Spleen (tissue), 7 donors: ENCODE measurements around the gene GNAI2.

ENCODE experiments used
- POLR2A ChIP-seq, 3 donors: fragments of 450-650 bp; IDR thresholded peaks; one replicate each; pipeline ENCODE4 v1.5.1; 2017; ENCODE audit warnings: antibody characterized with exemption in 3 of 3, mild to moderate bottlenecking in 1 of 3
- POLR2AphosphoS5 ChIP-seq, 3 donors: sonication (generic); formaldehyde crosslinking; IDR thresholded peaks; one replicate each; pipeline ENCODE4 v1.5.1; 2017; ENCODE audit warnings: antibody characterized with exemption in 3 of 3
- TF ChIP-seq, protein P1 (sequence below), 11 experiments: fragments of 200-600 bp in 7 of 11; fragments of 450-650 bp in 4 of 11; sonication (generic) in 4 of 11; IDR thresholded peaks in 8 of 11; conservative IDR thresholded peaks in 3 of 11; 1 replicate in 7 of 11; 2 replicates in 4 of 11; pipeline versions ENCODE4 v1.4.0 to v1.8.0; 2016 to 2021; ENCODE audit warnings: antibody characterized with exemption in 11 of 11, inconsistent platforms in 4 of 11, mild to moderate bottlenecking in 1 of 11
- donor health status: DM: no; HTN: no; CAD: no; lungs with moderate emphysema.
- donor health status: DM: no; HTN: no; CAD: no.
- donor health status: DM: no; HTN: no; CAD: no.

DNA sequence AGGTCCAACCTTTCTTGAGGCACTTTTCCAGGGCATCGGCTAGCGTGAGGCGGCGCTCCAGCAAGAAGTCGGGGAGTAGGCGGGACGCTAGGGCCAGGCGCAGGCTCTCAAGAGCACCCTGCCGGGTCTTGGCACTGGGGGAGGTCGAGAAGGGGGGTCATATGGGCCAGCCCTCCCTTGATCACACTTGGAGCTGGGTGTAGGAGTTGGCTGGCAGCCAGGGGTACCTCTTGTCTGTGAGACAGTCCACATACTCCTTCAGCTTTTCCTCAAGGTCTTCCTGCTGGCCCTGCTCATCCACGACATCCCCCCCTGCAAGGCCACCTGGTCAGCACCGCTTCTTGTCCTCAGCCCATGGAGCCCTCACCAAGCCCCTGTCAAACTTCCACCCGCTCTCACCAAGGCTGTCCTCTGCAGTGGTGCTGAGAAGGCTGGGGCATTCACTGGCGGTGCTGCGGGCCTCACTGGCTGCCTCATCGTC, 54.2 kb downstream of the GNAI2 start:
- TF ChIP-seq, protein P1, sequence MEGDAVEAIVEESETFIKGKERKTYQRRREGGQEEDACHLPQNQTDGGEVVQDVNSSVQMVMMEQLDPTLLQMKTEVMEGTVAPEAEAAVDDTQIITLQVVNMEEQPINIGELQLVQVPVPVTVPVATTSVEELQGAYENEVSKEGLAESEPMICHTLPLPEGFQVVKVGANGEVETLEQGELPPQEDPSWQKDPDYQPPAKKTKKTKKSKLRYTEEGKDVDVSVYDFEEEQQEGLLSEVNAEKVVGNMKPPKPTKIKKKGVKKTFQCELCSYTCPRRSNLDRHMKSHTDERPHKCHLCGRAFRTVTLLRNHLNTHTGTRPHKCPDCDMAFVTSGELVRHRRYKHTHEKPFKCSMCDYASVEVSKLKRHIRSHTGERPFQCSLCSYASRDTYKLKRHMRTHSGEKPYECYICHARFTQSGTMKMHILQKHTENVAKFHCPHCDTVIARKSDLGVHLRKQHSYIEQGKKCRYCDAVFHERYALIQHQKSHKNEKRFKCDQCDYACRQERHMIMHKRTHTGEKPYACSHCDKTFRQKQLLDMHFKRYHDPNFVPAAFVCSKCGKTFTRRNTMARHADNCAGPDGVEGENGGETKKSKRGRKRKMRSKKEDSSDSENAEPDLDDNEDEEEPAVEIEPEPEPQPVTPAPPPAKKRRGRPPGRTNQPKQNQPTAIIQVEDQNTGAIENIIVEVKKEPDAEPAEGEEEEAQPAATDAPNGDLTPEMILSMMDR (IDR thresholded peaks at IDR 0.05 in 8 of 11, conservative IDR thresholded peaks at IDR 0.05 in 3 of 11): no peak
- TF ChIP-seq POLR2AphosphoS5 (IDR thresholded peaks at IDR 0.05) (no peak), POLR2A (IDR thresholded peaks at IDR 0.05) (no peak)
